ENCODE results near the gene CNTLN. TPM values are rescaled to one million over a fixed set of nuclear protein-coding genes. Genes with fewer than 3 reads are reported as not detected.

Gene CNTLN
- total and polyA plus RNA-seq, 2 of the 13 experiments (the other 11 are each of a cell fraction or from before 2014, with no cell fraction given) = 1.5 to 5.7 TPM

DNA sequence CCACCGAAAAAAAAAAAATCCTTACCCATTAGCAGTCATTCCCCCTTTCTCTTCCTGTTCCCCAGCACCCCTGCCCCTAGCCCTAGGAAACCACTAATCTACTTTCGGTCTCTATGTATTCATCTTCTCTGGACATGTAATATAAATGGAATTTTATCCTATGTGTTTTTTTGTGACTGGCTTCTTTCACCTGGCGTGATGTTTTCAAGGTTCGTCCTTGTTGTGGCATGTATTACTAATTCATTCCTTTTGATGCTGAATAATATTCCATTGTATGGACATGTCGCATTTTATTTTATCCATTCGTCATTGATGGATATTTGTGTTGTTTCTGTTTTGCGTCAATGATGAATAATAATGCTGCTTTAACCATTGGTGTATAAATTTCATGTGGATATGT is 401.2 kb downstream of the CNTLN start:
- H3K4me2 ChIP-seq (ENCODE audit: low read depth, low read length) = no peak overlapping the region
- 0 out of 5 replicates have a peak, but pooled peaks cover 0 to 4% of the 10 kb centered on the region in 2 experiments for H3K27me3 ChIP-seq (ENCODE audit: control insufficient read depth in 1 of 2, insufficient read depth in 2 of 2, low read length in 2 of 2)
- CTCF ChIA-PET (ENCODE audit: low intra/inter-chr PET ratio, low total read pairs) = no interaction called here

DNA sequence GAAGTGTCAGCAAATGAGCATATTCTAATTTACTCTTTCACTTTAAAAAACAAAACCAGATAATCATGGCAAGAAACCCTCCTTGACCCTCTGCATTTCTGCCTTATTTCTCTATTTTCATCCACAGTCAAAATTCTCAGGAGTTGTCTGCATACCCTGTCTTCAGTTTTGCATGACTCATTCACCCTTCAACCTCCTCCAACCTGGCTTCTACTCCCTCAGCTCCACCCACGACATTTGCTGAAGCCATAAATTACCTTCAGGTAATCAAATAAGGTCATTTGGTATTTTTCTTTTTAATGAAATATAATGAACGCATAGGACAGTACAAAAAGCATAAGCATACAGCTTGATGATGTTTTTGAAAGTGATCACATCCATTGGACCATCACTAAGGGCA is 416.2 kb downstream of the CNTLN start:
- Histone ChIP-seq H3K4me3 (replicated peaks in 1 of 3; ENCODE audit: insufficient read depth in 1 of 3, low read depth in 2 of 3, low read length in 3 of 3) (no peak overlapping the region), H3K36me3 (replicated peaks in 1 of 2; ENCODE audit: control insufficient read depth in 1 of 2, insufficient read depth in 2 of 2, low read length in 2 of 2) (no peaks in the 10 kb centered on the region), H3K4me1 (ENCODE audit: insufficient read depth, low read length) (no peaks in the 10 kb centered on the region), H3K9ac (ENCODE audit: insufficient read depth, low read depth, low read length) (no peak overlapping the region), H3K27me3 (ENCODE audit: control insufficient read depth in 1 of 2, insufficient read depth in 2 of 2, low read length in 2 of 2) (no peaks in the 10 kb centered on the region), H2AFZ (ENCODE audit: low read length) (no peak overlapping the region), H4K20me1 (ENCODE audit: insufficient read depth, low read length) (no peaks in the 10 kb centered on the region), H3K9me3 (ENCODE audit: low read length) (no peaks in the 10 kb centered on the region), H3K27ac (ENCODE audit: extremely low read length, insufficient read depth, low read length) (no peak overlapping the region), H3K4me2 (ENCODE audit: low read depth, low read length) (no peak overlapping the region), H3K79me2 (ENCODE audit: insufficient read depth, low read length) (no peaks in the 10 kb centered on the region)
- ATAC-seq = no peak
- CTCF ChIA-PET (ENCODE audit: low intra/inter-chr PET ratio, low total read pairs) = no interaction called here
- in situ Hi-C loops (cut with HindIII; ENCODE audit: extremely low pct_ligation_motif_present, low pct_unique_long_range_greater_than_20kb) = no loop called here
- BruUV-seq (replicated peaks) = no TSS peak
- intact Hi-C loops (cut with micrococcal nuclease; ENCODE audit: unreplicated experiment) = no loop called here
- DNase-seq (ENCODE audit: low spot score) = no peak
- POLR2A ChIA-PET = no interaction called here
- WGBS (ENCODE audit: low lambda C conversion rate) = 1% methylated on average over 2 of the region's 2 CpGs
- FAIRE-seq = no peak
- TF ChIP-seq, protein P1, sequence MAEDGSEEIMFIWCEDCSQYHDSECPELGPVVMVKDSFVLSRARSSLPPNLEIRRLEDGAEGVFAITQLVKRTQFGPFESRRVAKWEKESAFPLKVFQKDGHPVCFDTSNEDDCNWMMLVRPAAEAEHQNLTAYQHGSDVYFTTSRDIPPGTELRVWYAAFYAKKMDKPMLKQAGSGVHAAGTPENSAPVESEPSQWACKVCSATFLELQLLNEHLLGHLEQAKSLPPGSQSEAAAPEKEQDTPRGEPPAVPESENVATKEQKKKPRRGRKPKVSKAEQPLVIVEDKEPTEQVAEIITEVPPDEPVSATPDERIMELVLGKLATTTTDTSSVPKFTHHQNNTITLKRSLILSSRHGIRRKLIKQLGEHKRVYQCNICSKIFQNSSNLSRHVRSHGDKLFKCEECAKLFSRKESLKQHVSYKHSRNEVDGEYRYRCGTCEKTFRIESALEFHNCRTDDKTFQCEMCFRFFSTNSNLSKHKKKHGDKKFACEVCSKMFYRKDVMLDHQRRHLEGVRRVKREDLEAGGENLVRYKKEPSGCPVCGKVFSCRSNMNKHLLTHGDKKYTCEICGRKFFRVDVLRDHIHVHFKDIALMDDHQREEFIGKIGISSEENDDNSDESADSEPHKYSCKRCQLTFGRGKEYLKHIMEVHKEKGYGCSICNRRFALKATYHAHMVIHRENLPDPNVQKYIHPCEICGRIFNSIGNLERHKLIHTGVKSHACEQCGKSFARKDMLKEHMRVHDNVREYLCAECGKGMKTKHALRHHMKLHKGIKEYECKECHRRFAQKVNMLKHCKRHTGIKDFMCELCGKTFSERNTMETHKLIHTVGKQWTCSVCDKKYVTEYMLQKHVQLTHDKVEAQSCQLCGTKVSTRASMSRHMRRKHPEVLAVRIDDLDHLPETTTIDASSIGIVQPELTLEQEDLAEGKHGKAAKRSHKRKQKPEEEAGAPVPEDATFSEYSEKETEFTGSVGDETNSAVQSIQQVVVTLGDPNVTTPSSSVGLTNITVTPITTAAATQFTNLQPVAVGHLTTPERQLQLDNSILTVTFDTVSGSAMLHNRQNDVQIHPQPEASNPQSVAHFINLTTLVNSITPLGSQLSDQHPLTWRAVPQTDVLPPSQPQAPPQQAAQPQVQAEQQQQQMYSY (CRISPR knock-in tag; IDR thresholded peaks at IDR 0.05) = no peak
- TF ChIP-seq, protein P2, sequence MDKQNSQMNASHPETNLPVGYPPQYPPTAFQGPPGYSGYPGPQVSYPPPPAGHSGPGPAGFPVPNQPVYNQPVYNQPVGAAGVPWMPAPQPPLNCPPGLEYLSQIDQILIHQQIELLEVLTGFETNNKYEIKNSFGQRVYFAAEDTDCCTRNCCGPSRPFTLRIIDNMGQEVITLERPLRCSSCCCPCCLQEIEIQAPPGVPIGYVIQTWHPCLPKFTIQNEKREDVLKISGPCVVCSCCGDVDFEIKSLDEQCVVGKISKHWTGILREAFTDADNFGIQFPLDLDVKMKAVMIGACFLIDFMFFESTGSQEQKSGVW (CRISPR knock-in tag; IDR thresholded peaks at IDR 0.05; ENCODE audit: borderline replicate concordance) = no peak
- no peak for TF ChIP-seq TCF7 (IDR thresholded peaks at IDR 0.05; ENCODE audit: low read depth)
- no peak for TF ChIP-seq ESRRA (CRISPR knock-in tag; IDR thresholded peaks at IDR 0.05; ENCODE audit: low read depth)
- TF ChIP-seq ZNF607 (CRISPR knock-in tag; IDR thresholded peaks at IDR 0.05; ENCODE audit: borderline replicate concordance) = no peak

More for the DNA sequence above, 401.2 kb downstream of the CNTLN start:
- no TSS peak for BruUV-seq (replicated peaks)
- H3K27ac ChIP-seq (ENCODE audit: extremely low read length, insufficient read depth, low read length) = no peak overlapping the region
- no peak for ATAC-seq
- H3K9ac ChIP-seq (ENCODE audit: insufficient read depth, low read depth, low read length) = no peak overlapping the region
- WGBS (ENCODE audit: low lambda C conversion rate) = 11% methylated on average over 7 of the region's 7 CpGs
- no peaks in the 10 kb centered on the region for H3K4me1 ChIP-seq (ENCODE audit: insufficient read depth, low read length)
- no peak for DNase-seq (ENCODE audit: low spot score)
- in situ Hi-C loops (cut with HindIII; ENCODE audit: extremely low pct_ligation_motif_present, low pct_unique_long_range_greater_than_20kb) = no loop called here
- H4K20me1 ChIP-seq (ENCODE audit: insufficient read depth, low read length) = no peaks in the 10 kb centered on the region
- FAIRE-seq = no peak
- no peak overlapping the region for H3K4me3 ChIP-seq (replicated peaks in 1 of 3; ENCODE audit: insufficient read depth in 1 of 3, low read depth in 2 of 3, low read length in 3 of 3)
- H2AFZ ChIP-seq (ENCODE audit: low read length) = no peak overlapping the region
- no peaks in the 10 kb centered on the region for H3K36me3 ChIP-seq (replicated peaks in 1 of 2; ENCODE audit: control insufficient read depth in 1 of 2, insufficient read depth in 2 of 2, low read length in 2 of 2)
- intact Hi-C loops (cut with micrococcal nuclease; ENCODE audit: unreplicated experiment) = no loop called here
- no peaks in the 10 kb centered on the region for H3K79me2 ChIP-seq (ENCODE audit: insufficient read depth, low read length)
- TF ChIP-seq ATF7 (IDR thresholded peaks at IDR 0.05) (no peak), ATF7 (CRISPR knock-in tag; IDR thresholded peaks at IDR 0.05) (no peak), ZNF260 (CRISPR knock-in tag; IDR thresholded peaks at IDR 0.05; ENCODE audit: borderline replicate concordance, low read depth) (no peak), MZF1 (CRISPR knock-in tag; IDR thresholded peaks at IDR 0.05; ENCODE audit: borderline replicate concordance) (no peak), TIGD3 (CRISPR knock-in tag; IDR thresholded peaks at IDR 0.05; ENCODE audit: borderline replicate concordance) (no peak), KDM1A (CRISPR knock-in tag; IDR thresholded peaks at IDR 0.05) (no peak), SPEN (CRISPR knock-in tag; IDR thresholded peaks at IDR 0.05; ENCODE audit: low read depth) (no peak), NFYB (CRISPR knock-in tag; IDR thresholded peaks at IDR 0.05) (no peak), MBNL3 (CRISPR knock-in tag; conservative IDR thresholded peaks at IDR 0.05) (no peak), ZNF20 (CRISPR knock-in tag; IDR thresholded peaks at IDR 0.05) (no peak), ZNF749 (CRISPR knock-in tag; IDR thresholded peaks at IDR 0.05; ENCODE audit: borderline replicate concordance) (no peak)
- POLR2A ChIA-PET = no interaction called here
- H3K9me3 ChIP-seq (ENCODE audit: low read length) = no peaks in the 10 kb centered on the region
